ENCODE measurements around the gene CTIF. TPM values are rescaled to one million over a fixed set of nuclear protein-coding genes. Genes with fewer than 3 reads are reported as not detected.

CTIF gene
- total RNA-seq, 1 donor from 2014 or later = 67.9 TPM

- no peaks in the 10 kb centered on the region for H3K9me3 Mint-ChIP-seq
- DNase-seq (ENCODE audit: low spot score in 2 of 2, unreplicated experiment in 2 of 2) = no peak
- no peaks in the 10 kb centered on the region for H3K27me3 Mint-ChIP-seq (ENCODE audit: low read depth)
- peaks cover 26% of the 10 kb centered on the region for H3K36me3 Mint-ChIP-seq
- H3K27ac Mint-ChIP-seq = no peak overlapping the region
- no peak overlapping the region for H3K4me3 Mint-ChIP-seq
- peaks cover 14% of the 10 kb centered on the region for H3K4me1 Mint-ChIP-seq
- no peak for TF ChIP-seq CTCF (IDR thresholded peaks at IDR 0.05; ENCODE audit: unreplicated experiment)
Measured at GRCh38 chr18:48762836-48763718, 224.2 kb downstream of the CTIF start.

- no peak overlapping the region for H3K4me3 Mint-ChIP-seq
Measured at GRCh38 chr18:48763719-48764100, 224.9 kb downstream of the CTIF start.

GRCh38 chr18:48765053-48765452, 226.2 kb downstream of the CTIF start:
- no peak for TF ChIP-seq CTCF (IDR thresholded peaks at IDR 0.05; ENCODE audit: unreplicated experiment)
- Mint-ChIP-seq H3K4me3 (no peak overlapping the region), H3K9me3 (no peaks in the 10 kb centered on the region), H3K27me3 (ENCODE audit: low read depth) (no peaks in the 10 kb centered on the region), H3K27ac (peak overlapping the region; percentile 72), H3K4me1 (peaks cover 21% of the 10 kb centered on the region), H3K36me3 (peaks cover 15% of the 10 kb centered on the region)
- no peak for DNase-seq (ENCODE audit: low spot score in 2 of 2, unreplicated experiment in 2 of 2)

More at GRCh38 chr18:48763719-48764100, 224.9 kb downstream of the CTIF start:
- DNase-seq (ENCODE audit: low spot score in 2 of 2, unreplicated experiment in 2 of 2) = no peak
- no peaks in the 10 kb centered on the region for H3K27me3 Mint-ChIP-seq (ENCODE audit: low read depth)
- peaks cover 15% of the 10 kb centered on the region for H3K4me1 Mint-ChIP-seq
- no peak overlapping the region for H3K27ac Mint-ChIP-seq
- no peaks in the 10 kb centered on the region for H3K9me3 Mint-ChIP-seq
- no peak for TF ChIP-seq CTCF (IDR thresholded peaks at IDR 0.05; ENCODE audit: unreplicated experiment)
- peaks cover 21% of the 10 kb centered on the region for H3K36me3 Mint-ChIP-seq

- H3K27ac Mint-ChIP-seq = peak overlapping the region; percentile 61
- no peak for DNase-seq (ENCODE audit: low spot score in 2 of 2, unreplicated experiment in 2 of 2)
- peaks cover 25% of the 10 kb centered on the region for H3K4me1 Mint-ChIP-seq
- no peaks in the 10 kb centered on the region for H3K27me3 Mint-ChIP-seq (ENCODE audit: low read depth)
- H3K9me3 Mint-ChIP-seq = no peaks in the 10 kb centered on the region
- H3K36me3 Mint-ChIP-seq = peaks cover 13% of the 10 kb centered on the region
- no peak for TF ChIP-seq CTCF (IDR thresholded peaks at IDR 0.05; ENCODE audit: unreplicated experiment)
- no peak overlapping the region for H3K4me3 Mint-ChIP-seq
Measured at GRCh38 chr18:48766026-48766425, 227.2 kb downstream of the CTIF start.

GRCh38 chr18:48766487-48766886, 227.7 kb downstream of the CTIF start:
- H3K4me1 Mint-ChIP-seq = peaks cover 27% of the 10 kb centered on the region
- TF ChIP-seq CTCF (IDR thresholded peaks at IDR 0.05; ENCODE audit: unreplicated experiment) = no peak
- H3K4me3 Mint-ChIP-seq = no peak overlapping the region
- no peak for DNase-seq (ENCODE audit: low spot score in 2 of 2, unreplicated experiment in 2 of 2)
- peak overlapping the region; percentile 93 for H3K27ac Mint-ChIP-seq
- no peaks in the 10 kb centered on the region for H3K27me3 Mint-ChIP-seq (ENCODE audit: low read depth)
- no peaks in the 10 kb centered on the region for H3K9me3 Mint-ChIP-seq
- H3K36me3 Mint-ChIP-seq = peaks cover 9% of the 10 kb centered on the region

Data from mesothelial cell of epicardium (in vitro differentiated cells).